GM12874 (cell line): ENCODE measurements around the gene SLC6A3.

Experiments used
- TF ChIP-seq, protein P1 (sequence below): IDR thresholded peaks from 2 replicates; pipeline ENCODE4 v1.5.1; 2011; ENCODE audit warnings: low read depth, mild to moderate bottlenecking, control low read depth, low read length, moderate library complexity; ENCODE audit not compliant: insufficient read depth

The SLC6A3 gene

DNA sequence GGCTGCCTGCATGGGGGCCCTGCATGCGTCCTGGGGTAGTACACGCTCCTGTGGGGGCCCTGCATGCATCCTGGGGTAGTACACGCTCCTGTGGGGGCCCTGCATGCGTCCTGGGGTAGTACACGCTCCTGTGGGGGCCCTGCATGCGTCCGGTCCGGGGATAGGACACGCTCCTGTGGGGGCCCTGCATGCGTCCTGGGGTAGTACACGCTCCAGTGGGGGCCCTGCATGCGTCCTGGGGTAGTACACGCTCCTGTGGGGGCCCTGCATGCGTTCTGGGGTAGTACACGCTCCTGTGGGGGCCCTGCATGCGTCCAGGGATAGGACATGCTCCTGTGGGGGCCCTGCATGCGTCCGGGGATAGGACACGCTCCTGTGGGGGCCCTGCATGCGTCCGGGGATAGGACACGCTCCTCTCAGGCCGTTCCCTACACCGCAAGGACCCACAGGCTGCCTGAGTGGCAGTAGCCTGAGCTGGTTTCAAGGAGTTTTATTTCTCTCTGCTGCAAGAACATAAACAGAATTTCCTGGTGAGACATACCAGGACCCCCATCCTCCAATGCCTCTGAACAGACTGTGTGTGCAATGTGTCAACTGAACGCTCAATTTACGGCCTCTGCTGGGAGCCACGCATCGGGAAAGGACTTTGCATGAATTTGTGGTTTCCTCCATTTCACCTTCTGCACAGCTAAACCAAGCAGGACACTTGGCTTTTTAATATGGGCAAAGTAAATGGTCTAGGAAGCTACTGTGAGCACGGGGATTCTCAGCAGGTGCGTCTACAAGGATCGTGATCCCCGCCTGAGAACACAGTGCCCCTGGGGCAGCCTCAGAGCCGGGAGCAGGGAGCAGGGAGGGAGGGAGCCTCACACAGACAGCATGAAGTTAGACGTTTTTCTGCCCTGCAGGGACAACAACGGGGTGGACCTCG, 51.4 kb downstream of the SLC6A3 start:
- TF ChIP-seq, protein P1, sequence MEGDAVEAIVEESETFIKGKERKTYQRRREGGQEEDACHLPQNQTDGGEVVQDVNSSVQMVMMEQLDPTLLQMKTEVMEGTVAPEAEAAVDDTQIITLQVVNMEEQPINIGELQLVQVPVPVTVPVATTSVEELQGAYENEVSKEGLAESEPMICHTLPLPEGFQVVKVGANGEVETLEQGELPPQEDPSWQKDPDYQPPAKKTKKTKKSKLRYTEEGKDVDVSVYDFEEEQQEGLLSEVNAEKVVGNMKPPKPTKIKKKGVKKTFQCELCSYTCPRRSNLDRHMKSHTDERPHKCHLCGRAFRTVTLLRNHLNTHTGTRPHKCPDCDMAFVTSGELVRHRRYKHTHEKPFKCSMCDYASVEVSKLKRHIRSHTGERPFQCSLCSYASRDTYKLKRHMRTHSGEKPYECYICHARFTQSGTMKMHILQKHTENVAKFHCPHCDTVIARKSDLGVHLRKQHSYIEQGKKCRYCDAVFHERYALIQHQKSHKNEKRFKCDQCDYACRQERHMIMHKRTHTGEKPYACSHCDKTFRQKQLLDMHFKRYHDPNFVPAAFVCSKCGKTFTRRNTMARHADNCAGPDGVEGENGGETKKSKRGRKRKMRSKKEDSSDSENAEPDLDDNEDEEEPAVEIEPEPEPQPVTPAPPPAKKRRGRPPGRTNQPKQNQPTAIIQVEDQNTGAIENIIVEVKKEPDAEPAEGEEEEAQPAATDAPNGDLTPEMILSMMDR: no peak

DNA sequence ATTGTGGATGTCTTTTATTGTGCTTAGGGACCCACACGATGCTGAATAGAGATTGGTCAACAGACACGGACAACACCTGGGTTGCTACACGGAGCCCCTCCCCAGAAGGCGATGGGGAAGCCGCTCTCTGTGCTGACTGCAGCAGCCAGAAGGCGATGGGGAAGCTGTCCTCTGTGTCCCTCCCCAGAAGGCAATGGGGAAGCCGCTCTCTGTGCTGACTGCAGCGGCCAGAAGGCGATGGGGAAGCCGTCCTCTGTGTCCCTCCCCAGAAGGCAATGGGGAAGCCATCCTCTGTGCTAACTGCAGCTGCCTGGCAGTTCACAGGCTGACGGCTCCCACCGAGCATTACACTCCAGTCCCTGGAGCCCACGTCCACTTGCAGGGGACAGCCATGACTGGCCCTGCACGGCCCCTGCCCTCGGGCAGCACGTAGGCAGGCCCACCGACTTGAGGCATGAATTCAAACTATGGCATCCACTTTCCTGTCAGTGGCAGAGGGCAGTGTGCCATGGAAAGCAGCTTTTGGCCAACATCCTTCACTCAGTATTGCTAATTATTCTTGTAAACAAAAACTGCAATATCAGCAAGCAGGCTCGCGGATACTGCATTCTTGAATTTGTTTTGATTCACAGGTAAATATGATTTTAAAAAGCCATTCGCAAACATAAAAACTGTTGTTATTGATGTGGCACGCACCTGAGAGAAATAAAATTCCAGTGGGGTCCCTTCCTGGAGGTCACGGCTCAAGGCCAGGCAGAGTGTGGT, 52.3 kb downstream of the SLC6A3 start:
- TF ChIP-seq, protein P1: no peak

DNA sequence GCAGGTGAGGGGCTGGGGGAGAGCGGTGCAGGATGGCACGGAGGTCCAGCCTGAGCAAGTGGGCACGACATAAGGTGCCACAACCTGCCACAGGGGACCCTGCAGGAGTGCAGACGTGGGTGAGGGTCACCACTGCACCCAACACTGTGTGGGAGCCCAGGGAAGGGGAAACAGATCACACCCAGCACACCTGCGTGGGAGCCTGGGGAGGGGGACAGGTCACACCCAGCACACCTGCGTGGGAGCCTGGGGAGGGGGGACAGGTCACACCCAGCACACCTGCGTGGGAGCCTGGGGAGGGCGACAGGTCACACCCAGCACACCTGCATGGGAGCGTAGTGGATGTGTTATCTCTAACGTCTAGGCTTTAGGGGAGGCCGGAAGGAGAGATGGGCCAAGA, 53.0 kb downstream of the SLC6A3 start:
- TF ChIP-seq, protein P1: no peak

- TF ChIP-seq, protein P1: no peak
Measured at GRCh38 chr5:1391691-1392090, 53.5 kb downstream of the SLC6A3 start.

DNA sequence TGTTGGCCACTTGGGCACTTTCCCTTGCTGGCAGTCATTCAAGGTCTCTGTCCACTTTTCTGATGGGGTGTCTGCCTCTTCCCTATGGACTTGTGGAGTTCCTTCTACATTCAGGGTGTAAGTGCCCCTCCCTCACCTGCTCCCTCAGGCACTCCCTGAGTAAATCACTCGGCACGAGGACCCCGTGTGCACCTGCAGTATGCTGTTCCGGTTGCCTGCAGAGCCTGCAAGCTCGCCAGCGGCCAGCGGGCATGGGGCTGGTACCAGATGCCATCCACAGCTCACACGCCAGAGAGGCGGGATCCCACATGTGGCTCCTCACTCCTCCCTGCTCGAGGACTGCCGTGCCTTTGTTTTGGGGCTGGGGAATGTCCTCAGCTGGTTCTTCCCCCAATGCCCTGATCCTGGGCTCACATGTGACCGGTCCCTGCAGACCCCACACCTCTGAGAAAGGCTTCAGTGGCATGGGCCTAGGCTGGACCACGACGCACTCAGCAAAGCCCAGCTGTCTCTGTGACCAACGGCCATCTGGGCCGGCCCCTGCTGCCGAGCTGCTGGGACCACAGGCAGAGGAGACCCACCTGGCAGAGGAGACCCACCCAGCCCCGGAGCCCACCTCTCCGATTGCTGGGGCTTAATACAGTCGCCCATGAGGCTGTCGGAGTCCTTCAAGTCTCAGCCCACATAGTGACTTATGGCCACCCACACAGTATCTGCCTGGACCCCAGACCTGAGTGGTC, 54.2 kb downstream of the SLC6A3 start:
- TF ChIP-seq, protein P1: no peak

GRCh38 chr5:1390333-1390732, 54.9 kb downstream of the SLC6A3 start:
- TF ChIP-seq, protein P1: no peak

DNA sequence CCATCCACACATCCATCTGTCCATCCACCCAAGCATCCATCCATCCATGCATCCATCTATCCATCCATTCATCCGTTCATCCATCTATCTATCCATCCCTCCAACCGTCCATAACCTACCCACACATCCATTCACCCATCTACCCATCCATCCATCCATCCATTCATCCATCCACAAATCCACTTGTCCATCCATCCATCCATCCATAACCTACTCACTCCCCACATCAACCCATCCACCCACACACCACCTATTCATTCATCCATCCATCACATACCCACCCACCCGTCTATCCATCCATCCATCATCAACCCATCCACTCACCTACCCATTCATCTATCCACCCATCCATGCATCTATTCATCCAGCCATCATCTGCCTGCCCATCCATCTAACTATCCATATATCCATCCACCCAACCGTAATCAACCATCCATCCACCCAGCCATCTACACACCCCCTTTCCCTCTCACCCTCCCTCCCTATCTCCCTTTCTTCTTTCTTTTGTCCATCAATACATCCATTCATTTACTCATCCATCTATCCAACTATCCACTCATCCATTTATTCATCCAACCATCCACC, 56.8 kb downstream of the SLC6A3 start:
- TF ChIP-seq, protein P1: no peak
